SU-DHL-6 (cell line): ENCODE data around the gene NTRK3.

Experiments used
- H2AFZ ChIP-seq: fragments of 200-600 bp; sonication (generic); 2 replicates; pipeline ENCODE4 v1.6.1; 2014; ENCODE audit warnings: low read depth, mild to moderate bottlenecking, moderate library complexity, mixed read lengths, antibody characterized with exemption, low read length; ENCODE audit not compliant: severe bottlenecking
- H3F3A ChIP-seq: fragments of 200-600 bp; shearing (Covaris generic); 2 replicates; pipeline ENCODE4 v1.6.0; 2016; ENCODE audit warnings: antibody characterized with exemption, mild to moderate bottlenecking; ENCODE audit not compliant: insufficient read depth
- H3K27ac ChIP-seq: fragments of 200-600 bp; sonication (generic); 2 replicates; pipeline ENCODE4 v1.5.1; 2016; ENCODE audit warnings: low read depth, mild to moderate bottlenecking, low read length, moderate library complexity, mixed read lengths
- H3K27me3 ChIP-seq: fragments of 200-600 bp; sonication (generic), shearing (Covaris generic); 2 replicates; pipeline ENCODE4 v1.6.0; 2014; ENCODE audit warnings: mild to moderate bottlenecking, low read length
- H3K36me3 ChIP-seq: fragments of 200-600 bp; sonication (generic); 2 replicates; pipeline ENCODE4 v1.6.1; 2014; ENCODE audit warnings: mild to moderate bottlenecking, low read length, mixed read lengths
- H3K4me2 ChIP-seq: fragments of 300-600, 200-600 bp; shearing (Covaris generic), sonication (generic); 2 replicates; pipeline ENCODE4 v1.6.0; 2014; ENCODE audit warnings: low read length, low read depth, mild to moderate bottlenecking; ENCODE audit not compliant: poor library complexity, severe bottlenecking
- H3K4me3 ChIP-seq: fragments of 200-600 bp; sonication (generic); 2 replicates; pipeline ENCODE4 v1.5.1; 2014; ENCODE audit warnings: antibody characterized with exemption, low read length, mild to moderate bottlenecking, mixed read lengths; ENCODE audit not compliant: insufficient read depth, poor library complexity, severe bottlenecking
- H3K79me2 ChIP-seq: fragments of 200-600 bp; sonication (generic); 2 replicates; pipeline ENCODE4 v1.6.1; 2014; ENCODE audit warnings: mild to moderate bottlenecking, low read length, moderate library complexity; ENCODE audit not compliant: insufficient read depth
- H3K9ac ChIP-seq: fragments of 200-600 bp; sonication (generic); 2 replicates; pipeline ENCODE4 v1.7.0; 2014; ENCODE audit warnings: mild to moderate bottlenecking, low read length
- H3K9me2 ChIP-seq: fragments of 200-600 bp; sonication (generic); replicated peaks from 2 replicates; pipeline ENCODE4 v1.6.1; 2014; ENCODE audit warnings: low read length; ENCODE audit not compliant: insufficient read depth
- H3K9me3 ChIP-seq: fragments of 200-600 bp; sonication (generic); 2 replicates; pipeline ENCODE4 v1.6.1; 2014; ENCODE audit warnings: low read length, mixed read lengths; ENCODE audit not compliant: insufficient read depth
- H4K20me1 ChIP-seq: fragments of 200-600 bp; sonication (generic); 2 replicates; pipeline ENCODE4 v1.6.1; 2014; ENCODE audit warnings: low read depth, mild to moderate bottlenecking, antibody characterized with exemption, low read length, moderate library complexity, mixed read lengths
- EZH2phosphoT487 ChIP-seq: fragments of 200-600 bp; sonication (generic), shearing (Covaris generic); conservative IDR thresholded peaks from 2 replicates; pipeline ENCODE4 v1.6.1; 2018; ENCODE audit warnings: mild to moderate bottlenecking, antibody characterized with exemption, low read length, moderate library complexity, mixed read lengths
- TF ChIP-seq, protein P1 (sequence below): fragments of 200-600 bp; sonication (generic); IDR thresholded peaks from one replicate; pipeline ENCODE4 v1.5.1; 2017; ENCODE audit warnings: antibody characterized with exemption, mild to moderate bottlenecking, low read length, moderate library complexity; ENCODE audit not compliant: insufficient read depth, poor library complexity, severe bottlenecking

Gene NTRK3

DNA sequence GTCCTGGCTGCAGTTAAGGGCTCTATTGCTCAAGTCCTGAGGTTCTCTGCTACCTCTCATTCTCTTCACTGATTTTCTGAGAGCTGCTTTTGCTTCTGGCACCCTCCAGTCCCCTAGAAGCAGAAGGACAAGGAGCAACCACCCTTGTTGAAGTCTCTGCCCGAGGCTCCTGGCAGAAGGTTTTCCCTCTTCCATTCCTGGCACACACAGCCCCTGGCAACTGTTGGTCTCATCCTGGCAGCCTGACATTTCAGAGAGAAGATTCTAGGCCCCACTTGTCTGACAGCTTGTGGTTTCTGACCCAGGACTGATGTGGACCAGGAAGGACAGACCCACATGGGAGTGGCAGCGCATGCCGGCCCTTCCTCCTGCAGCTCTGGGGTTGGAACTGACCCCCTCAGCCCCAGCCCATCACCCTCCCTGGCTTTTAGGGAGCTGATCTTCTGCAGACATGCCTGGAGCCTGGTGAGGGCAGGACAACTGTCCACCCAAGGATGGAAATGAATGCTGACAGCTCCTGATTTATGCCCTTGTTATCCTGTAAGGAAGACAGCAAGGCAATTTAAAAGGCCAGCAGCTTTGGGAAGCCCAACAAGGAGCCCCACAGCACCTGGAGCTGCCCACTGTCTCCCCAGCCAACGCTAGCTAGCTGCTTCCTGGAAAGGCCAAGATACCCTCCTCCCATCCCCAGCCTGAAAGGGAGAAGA, 13.0 kb upstream of the NTRK3 start:
- Histone ChIP-seq H3K9me2 (no peaks in the 10 kb centered on the region), H3K9me3 (no peaks in the 10 kb centered on the region), H3F3A (no peaks in the 10 kb centered on the region), H3K4me2 (no peak overlapping the region), H3K27me3 (no peaks in the 10 kb centered on the region), H3K27ac (no peak overlapping the region), H3K36me3 (no peaks in the 10 kb centered on the region), H2AFZ (no peak overlapping the region), H3K79me2 (no peaks in the 10 kb centered on the region), H3K9ac (no peak overlapping the region), H3K4me3 (no peak overlapping the region), H4K20me1 (no peaks in the 10 kb centered on the region)
- TF ChIP-seq, protein P1, sequence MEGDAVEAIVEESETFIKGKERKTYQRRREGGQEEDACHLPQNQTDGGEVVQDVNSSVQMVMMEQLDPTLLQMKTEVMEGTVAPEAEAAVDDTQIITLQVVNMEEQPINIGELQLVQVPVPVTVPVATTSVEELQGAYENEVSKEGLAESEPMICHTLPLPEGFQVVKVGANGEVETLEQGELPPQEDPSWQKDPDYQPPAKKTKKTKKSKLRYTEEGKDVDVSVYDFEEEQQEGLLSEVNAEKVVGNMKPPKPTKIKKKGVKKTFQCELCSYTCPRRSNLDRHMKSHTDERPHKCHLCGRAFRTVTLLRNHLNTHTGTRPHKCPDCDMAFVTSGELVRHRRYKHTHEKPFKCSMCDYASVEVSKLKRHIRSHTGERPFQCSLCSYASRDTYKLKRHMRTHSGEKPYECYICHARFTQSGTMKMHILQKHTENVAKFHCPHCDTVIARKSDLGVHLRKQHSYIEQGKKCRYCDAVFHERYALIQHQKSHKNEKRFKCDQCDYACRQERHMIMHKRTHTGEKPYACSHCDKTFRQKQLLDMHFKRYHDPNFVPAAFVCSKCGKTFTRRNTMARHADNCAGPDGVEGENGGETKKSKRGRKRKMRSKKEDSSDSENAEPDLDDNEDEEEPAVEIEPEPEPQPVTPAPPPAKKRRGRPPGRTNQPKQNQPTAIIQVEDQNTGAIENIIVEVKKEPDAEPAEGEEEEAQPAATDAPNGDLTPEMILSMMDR: no peak
- no peak for TF ChIP-seq EZH2phosphoT487

- Histone ChIP-seq H3F3A (no peaks in the 10 kb centered on the region), H3K27me3 (no peaks in the 10 kb centered on the region), H3K4me2 (no peak overlapping the region), H3K36me3 (no peaks in the 10 kb centered on the region), H3K27ac (no peak overlapping the region), H3K9me2 (no peaks in the 10 kb centered on the region), H3K79me2 (no peaks in the 10 kb centered on the region), H3K4me3 (no peak overlapping the region), H2AFZ (no peak overlapping the region), H4K20me1 (no peaks in the 10 kb centered on the region), H3K9me3 (no peaks in the 10 kb centered on the region), H3K9ac (no peak overlapping the region)
- no peak for TF ChIP-seq EZH2phosphoT487
- TF ChIP-seq, protein P1: no peak
Measured at GRCh38 chr15:88267720-88268119, 11.2 kb upstream of the NTRK3 start.

DNA sequence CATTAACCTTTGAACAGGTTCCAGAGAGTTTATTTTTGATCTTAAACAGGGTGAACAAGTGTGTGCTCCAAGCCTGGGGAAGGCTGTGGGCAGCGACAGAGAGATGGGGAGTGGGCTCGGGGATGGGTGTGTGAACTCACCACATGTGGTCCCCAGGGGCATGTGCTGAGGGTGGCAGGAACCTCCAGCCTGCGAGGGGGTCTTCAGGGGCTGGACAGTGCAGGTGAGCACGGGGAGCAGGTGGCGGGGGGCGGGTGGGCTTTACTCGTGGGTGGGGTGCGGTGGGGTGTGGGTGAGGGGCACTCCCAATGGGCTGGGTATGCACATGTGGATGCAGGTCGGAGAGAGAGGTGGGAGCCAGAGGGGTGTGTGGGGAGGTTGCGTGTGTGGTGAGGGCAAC, 9.6 kb upstream of the NTRK3 start:
- Histone ChIP-seq H3K9ac (no peak overlapping the region), H3K27ac (no peak overlapping the region), H3K27me3 (no peaks in the 10 kb centered on the region), H4K20me1 (no peaks in the 10 kb centered on the region), H3F3A (no peaks in the 10 kb centered on the region), H3K9me2 (no peaks in the 10 kb centered on the region), H3K4me2 (no peak overlapping the region), H2AFZ (no peak overlapping the region), H3K79me2 (no peaks in the 10 kb centered on the region), H3K4me3 (no peak overlapping the region), H3K36me3 (no peaks in the 10 kb centered on the region), H3K9me3 (no peaks in the 10 kb centered on the region)
- TF ChIP-seq EZH2phosphoT487: no peak
- TF ChIP-seq, protein P1: no peak
